ENCODE results near the gene MTMR3.

DNA sequence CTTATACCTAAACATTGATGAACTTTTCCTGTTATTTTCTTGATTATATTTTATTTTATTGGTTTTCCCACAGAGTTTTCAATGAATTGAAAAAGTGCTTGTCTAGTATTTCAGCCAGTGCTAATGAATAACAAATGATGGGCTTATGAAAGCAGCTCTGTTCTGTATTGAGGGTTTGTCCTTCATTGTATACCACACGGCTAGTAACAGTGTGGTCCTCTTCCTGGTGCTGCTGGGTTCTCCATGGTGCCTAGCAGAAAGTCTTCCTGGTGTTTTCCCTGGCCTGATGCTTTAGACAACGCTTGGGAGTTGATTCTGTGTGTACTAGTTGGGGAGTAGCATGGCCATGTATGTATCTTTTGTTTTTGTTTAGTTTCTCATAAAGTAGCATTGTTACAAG, 89.1 kb downstream of the MTMR3 start:
- TF ChIP-seq TEAD4 (IDR thresholded peaks at IDR 0.05; ENCODE audit: borderline replicate concordance, insufficient read depth) (no peak), YY1 (IDR thresholded peaks at IDR 0.05; ENCODE audit: low read depth) (no peak), POLR2AphosphoS5 (IDR thresholded peaks at IDR 0.05; ENCODE audit: low read depth, low read length) (no peak), SMC3 (IDR thresholded peaks at IDR 0.05; ENCODE audit: low read depth, low read length) (no peak), JUND (IDR thresholded peaks at IDR 0.05) (no peak), MXI1 (IDR thresholded peaks at IDR 0.05; ENCODE audit: low read depth, low read length) (no peak), NFIC (IDR thresholded peaks at IDR 0.05; ENCODE audit: borderline replicate concordance) (no peak), RAD21 (IDR thresholded peaks at IDR 0.05; ENCODE audit: low read length) (no peak), FOXM1 (IDR thresholded peaks at IDR 0.05; ENCODE audit: low read depth) (no peak)
- TF ChIP-seq, protein P1, sequence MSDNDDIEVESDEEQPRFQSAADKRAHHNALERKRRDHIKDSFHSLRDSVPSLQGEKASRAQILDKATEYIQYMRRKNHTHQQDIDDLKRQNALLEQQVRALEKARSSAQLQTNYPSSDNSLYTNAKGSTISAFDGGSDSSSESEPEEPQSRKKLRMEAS (IDR thresholded peaks at IDR 0.05; ENCODE audit: low read depth), result no peak
- TF ChIP-seq, protein P2, sequence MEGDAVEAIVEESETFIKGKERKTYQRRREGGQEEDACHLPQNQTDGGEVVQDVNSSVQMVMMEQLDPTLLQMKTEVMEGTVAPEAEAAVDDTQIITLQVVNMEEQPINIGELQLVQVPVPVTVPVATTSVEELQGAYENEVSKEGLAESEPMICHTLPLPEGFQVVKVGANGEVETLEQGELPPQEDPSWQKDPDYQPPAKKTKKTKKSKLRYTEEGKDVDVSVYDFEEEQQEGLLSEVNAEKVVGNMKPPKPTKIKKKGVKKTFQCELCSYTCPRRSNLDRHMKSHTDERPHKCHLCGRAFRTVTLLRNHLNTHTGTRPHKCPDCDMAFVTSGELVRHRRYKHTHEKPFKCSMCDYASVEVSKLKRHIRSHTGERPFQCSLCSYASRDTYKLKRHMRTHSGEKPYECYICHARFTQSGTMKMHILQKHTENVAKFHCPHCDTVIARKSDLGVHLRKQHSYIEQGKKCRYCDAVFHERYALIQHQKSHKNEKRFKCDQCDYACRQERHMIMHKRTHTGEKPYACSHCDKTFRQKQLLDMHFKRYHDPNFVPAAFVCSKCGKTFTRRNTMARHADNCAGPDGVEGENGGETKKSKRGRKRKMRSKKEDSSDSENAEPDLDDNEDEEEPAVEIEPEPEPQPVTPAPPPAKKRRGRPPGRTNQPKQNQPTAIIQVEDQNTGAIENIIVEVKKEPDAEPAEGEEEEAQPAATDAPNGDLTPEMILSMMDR (IDR thresholded peaks at IDR 0.05), result no peak
- TF ChIP-seq, protein P3, sequence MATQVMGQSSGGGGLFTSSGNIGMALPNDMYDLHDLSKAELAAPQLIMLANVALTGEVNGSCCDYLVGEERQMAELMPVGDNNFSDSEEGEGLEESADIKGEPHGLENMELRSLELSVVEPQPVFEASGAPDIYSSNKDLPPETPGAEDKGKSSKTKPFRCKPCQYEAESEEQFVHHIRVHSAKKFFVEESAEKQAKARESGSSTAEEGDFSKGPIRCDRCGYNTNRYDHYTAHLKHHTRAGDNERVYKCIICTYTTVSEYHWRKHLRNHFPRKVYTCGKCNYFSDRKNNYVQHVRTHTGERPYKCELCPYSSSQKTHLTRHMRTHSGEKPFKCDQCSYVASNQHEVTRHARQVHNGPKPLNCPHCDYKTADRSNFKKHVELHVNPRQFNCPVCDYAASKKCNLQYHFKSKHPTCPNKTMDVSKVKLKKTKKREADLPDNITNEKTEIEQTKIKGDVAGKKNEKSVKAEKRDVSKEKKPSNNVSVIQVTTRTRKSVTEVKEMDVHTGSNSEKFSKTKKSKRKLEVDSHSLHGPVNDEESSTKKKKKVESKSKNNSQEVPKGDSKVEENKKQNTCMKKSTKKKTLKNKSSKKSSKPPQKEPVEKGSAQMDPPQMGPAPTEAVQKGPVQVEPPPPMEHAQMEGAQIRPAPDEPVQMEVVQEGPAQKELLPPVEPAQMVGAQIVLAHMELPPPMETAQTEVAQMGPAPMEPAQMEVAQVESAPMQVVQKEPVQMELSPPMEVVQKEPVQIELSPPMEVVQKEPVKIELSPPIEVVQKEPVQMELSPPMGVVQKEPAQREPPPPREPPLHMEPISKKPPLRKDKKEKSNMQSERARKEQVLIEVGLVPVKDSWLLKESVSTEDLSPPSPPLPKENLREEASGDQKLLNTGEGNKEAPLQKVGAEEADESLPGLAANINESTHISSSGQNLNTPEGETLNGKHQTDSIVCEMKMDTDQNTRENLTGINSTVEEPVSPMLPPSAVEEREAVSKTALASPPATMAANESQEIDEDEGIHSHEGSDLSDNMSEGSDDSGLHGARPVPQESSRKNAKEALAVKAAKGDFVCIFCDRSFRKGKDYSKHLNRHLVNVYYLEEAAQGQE (IDR thresholded peaks at IDR 0.05; ENCODE audit: low read depth, low read length), result no peak
- TF ChIP-seq, protein P4, sequence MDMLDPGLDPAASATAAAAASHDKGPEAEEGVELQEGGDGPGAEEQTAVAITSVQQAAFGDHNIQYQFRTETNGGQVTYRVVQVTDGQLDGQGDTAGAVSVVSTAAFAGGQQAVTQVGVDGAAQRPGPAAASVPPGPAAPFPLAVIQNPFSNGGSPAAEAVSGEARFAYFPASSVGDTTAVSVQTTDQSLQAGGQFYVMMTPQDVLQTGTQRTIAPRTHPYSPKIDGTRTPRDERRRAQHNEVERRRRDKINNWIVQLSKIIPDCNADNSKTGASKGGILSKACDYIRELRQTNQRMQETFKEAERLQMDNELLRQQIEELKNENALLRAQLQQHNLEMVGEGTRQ (IDR thresholded peaks at IDR 0.05; ENCODE audit: borderline replicate concordance, low read depth, low read length), result no peak
- TF ChIP-seq, protein P5, sequence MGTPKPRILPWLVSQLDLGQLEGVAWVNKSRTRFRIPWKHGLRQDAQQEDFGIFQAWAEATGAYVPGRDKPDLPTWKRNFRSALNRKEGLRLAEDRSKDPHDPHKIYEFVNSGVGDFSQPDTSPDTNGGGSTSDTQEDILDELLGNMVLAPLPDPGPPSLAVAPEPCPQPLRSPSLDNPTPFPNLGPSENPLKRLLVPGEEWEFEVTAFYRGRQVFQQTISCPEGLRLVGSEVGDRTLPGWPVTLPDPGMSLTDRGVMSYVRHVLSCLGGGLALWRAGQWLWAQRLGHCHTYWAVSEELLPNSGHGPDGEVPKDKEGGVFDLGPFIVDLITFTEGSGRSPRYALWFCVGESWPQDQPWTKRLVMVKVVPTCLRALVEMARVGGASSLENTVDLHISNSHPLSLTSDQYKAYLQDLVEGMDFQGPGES (IDR thresholded peaks at IDR 0.05; ENCODE audit: low read depth, low read length), result no peak
